ENCODE data around the gene SLC6A12.

SLC6A12 gene

GRCh38 chr12:185576-185955 lies 28.4 kb downstream of the SLC6A12 start:
- Histone ChIP-seq H3K27ac (ENCODE audit: low read depth, low read length) (no peak overlapping the region), H3K9ac (ENCODE audit: low read depth, low read length) (no peak overlapping the region), H3K36me3 (ENCODE audit: control insufficient read depth, insufficient read depth, low read length) (no peaks in the 10 kb centered on the region), H3K27me3 (ENCODE audit: control insufficient read depth, insufficient read depth, low read length) (peaks cover 17% of the 10 kb centered on the region), H3K4me3 (ENCODE audit: low read depth, low read length) (no peak overlapping the region), H3K4me1 (ENCODE audit: control insufficient read depth, insufficient read depth, low read length) (no peaks in the 10 kb centered on the region), H3K9me3 (ENCODE audit: control insufficient read depth, insufficient read depth, low read length) (no peaks in the 10 kb centered on the region)

DNA sequence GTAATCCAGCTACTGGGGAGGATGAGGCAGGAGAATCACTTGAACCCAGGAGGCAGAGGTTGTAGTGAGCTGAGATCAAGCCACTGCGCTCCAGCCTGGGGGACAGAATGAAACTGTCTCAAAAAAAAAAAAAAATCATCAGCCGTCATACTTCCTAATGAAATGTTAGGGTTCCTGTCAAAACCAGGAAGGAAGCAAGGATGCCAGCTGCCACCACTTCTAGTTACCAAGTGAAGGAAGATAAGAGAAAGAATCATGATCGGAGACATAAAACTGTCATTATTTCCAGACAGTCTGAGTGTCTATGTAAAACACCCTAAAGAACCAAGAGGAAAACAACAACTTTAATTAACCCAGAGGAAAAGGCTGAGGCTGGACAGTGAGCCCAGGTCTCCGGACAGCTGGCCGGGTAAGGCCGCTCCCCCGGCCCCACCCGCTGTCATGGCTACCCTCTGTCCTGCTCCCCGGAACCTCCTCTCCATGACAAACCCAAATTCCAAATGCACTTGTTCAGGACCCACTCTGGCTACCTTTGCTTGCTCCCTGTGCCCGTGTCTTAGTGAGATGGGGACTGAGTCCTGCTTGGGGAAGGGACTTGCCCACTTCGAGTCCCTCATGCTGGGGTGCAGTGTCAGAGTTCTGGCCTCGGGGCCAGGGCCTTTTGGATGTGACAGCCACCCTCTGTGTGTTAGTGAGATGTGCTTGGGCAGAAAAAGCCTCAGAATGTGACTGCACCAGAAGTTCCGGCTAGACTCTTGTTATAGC lies 29.0 kb downstream of the SLC6A12 start:
- Histone ChIP-seq H3K9ac (ENCODE audit: low read depth, low read length) (no peak overlapping the region), H3K27ac (ENCODE audit: low read depth, low read length) (no peak overlapping the region), H3K4me1 (ENCODE audit: control insufficient read depth, insufficient read depth, low read length) (no peaks in the 10 kb centered on the region), H3K27me3 (ENCODE audit: control insufficient read depth, insufficient read depth, low read length) (peaks cover 12% of the 10 kb centered on the region), H3K9me3 (ENCODE audit: control insufficient read depth, insufficient read depth, low read length) (no peaks in the 10 kb centered on the region), H3K4me3 (ENCODE audit: low read depth, low read length) (no peak overlapping the region), H3K36me3 (ENCODE audit: control insufficient read depth, insufficient read depth, low read length) (no peaks in the 10 kb centered on the region)

DNA sequence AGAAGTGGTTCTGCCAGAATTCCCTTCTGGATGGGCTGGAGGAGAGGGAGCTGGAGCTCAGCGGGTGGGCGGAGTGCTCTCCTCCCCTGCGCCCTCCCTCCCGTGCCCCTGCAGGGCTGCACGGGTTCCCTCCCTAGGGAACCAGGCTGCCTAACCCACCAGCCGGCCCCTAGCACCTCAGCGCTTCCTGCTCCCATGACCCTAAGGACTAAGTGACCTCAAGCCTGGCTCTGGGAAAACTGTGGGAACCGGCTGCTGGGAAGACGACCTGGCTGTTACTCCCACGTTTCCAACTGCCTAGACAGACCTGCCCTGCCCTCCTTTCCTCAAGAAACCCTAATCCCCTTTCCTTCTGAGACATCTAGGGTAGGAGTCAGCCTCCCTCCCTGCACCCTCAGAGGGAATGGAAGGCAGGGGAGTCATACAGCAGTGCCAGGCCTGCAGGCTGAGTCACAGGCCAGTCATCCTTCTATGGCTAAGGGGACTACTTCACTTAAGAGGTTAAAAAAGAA lies 31.5 kb downstream of the SLC6A12 start:
- Histone ChIP-seq H3K27me3 (ENCODE audit: control insufficient read depth, insufficient read depth, low read length) (no peaks in the 10 kb centered on the region), H3K27ac (ENCODE audit: low read depth, low read length) (no peak overlapping the region), H3K9ac (ENCODE audit: low read depth, low read length) (no peak overlapping the region), H3K4me1 (ENCODE audit: control insufficient read depth, insufficient read depth, low read length) (peaks cover 8% of the 10 kb centered on the region; the same call in 1 of the 2 replicates), H3K4me3 (ENCODE audit: low read depth, low read length) (no peak overlapping the region), H3K36me3 (ENCODE audit: control insufficient read depth, insufficient read depth, low read length) (no peaks in the 10 kb centered on the region), H3K9me3 (ENCODE audit: control insufficient read depth, insufficient read depth, low read length) (no peaks in the 10 kb centered on the region)

GRCh38 chr12:181921-182320 lies 32.0 kb downstream of the SLC6A12 start:
- no peak overlapping the region for H3K4me3 ChIP-seq (ENCODE audit: low read depth, low read length)
- no peaks in the 10 kb centered on the region for H3K27me3 ChIP-seq (ENCODE audit: control insufficient read depth, insufficient read depth, low read length)
- peaks cover 8% of the 10 kb centered on the region; the same call in 1 of the 2 replicates for H3K4me1 ChIP-seq (ENCODE audit: control insufficient read depth, insufficient read depth, low read length)
- H3K9me3 ChIP-seq (ENCODE audit: control insufficient read depth, insufficient read depth, low read length): no peaks in the 10 kb centered on the region
- H3K36me3 ChIP-seq (ENCODE audit: control insufficient read depth, insufficient read depth, low read length): no peaks in the 10 kb centered on the region
- no peak overlapping the region for H3K27ac ChIP-seq (ENCODE audit: low read depth, low read length)
- no peak overlapping the region for H3K9ac ChIP-seq (ENCODE audit: low read depth, low read length)

GRCh38 chr12:180445-180844 lies 33.5 kb downstream of the SLC6A12 start:
- no peak overlapping the region for H3K4me3 ChIP-seq (ENCODE audit: low read depth, low read length)
- H3K27ac ChIP-seq (ENCODE audit: low read depth, low read length): no peak overlapping the region
- no peaks in the 10 kb centered on the region for H3K9me3 ChIP-seq (ENCODE audit: control insufficient read depth, insufficient read depth, low read length)
- H3K36me3 ChIP-seq (ENCODE audit: control insufficient read depth, insufficient read depth, low read length): no peaks in the 10 kb centered on the region
- H3K27me3 ChIP-seq (ENCODE audit: control insufficient read depth, insufficient read depth, low read length): no peaks in the 10 kb centered on the region
- no peak overlapping the region for H3K9ac ChIP-seq (ENCODE audit: low read depth, low read length)
- peaks cover 8% of the 10 kb centered on the region; the same call in 1 of the 2 replicates for H3K4me1 ChIP-seq (ENCODE audit: control insufficient read depth, insufficient read depth, low read length)

DNA sequence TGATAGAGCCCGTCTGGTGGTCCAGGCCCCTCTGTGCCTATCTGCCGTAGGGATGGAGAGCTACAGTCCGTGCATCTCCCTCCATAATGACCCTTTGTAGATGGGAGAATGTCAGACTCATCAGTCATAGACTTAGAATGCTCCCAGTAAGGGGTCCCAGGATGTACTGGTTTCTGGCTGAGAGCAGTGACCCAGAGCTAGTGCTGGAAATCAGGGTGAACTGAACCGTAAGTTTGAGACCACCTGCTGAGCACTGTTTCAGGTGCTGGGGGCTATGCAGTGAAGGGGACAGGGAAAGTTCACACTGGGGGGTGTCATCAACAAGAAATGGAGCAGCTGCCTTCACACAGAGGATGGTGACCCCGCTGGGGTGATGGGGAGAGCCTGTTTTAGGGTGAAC lies 34.1 kb downstream of the SLC6A12 start:
- no peak overlapping the region for H3K27ac ChIP-seq (ENCODE audit: low read depth, low read length)
- H3K9me3 ChIP-seq (ENCODE audit: control insufficient read depth, insufficient read depth, low read length): no peaks in the 10 kb centered on the region
- H3K4me3 ChIP-seq (ENCODE audit: low read depth, low read length): no peak overlapping the region
- H3K4me1 ChIP-seq (ENCODE audit: control insufficient read depth, insufficient read depth, low read length): peaks cover 8% of the 10 kb centered on the region; the same call in 1 of the 2 replicates
- H3K36me3 ChIP-seq (ENCODE audit: control insufficient read depth, insufficient read depth, low read length): no peaks in the 10 kb centered on the region
- H3K27me3 ChIP-seq (ENCODE audit: control insufficient read depth, insufficient read depth, low read length): no peaks in the 10 kb centered on the region
- H3K9ac ChIP-seq (ENCODE audit: low read depth, low read length): no peak overlapping the region

- Histone ChIP-seq H3K27me3 (ENCODE audit: control insufficient read depth, insufficient read depth, low read length) (no peaks in the 10 kb centered on the region), H3K9ac (ENCODE audit: low read depth, low read length) (no peak overlapping the region), H3K9me3 (ENCODE audit: control insufficient read depth, insufficient read depth, low read length) (no peaks in the 10 kb centered on the region), H3K4me1 (ENCODE audit: control insufficient read depth, insufficient read depth, low read length) (peaks cover 8% of the 10 kb centered on the region; the same call in 1 of the 2 replicates), H3K27ac (ENCODE audit: low read depth, low read length) (no peak overlapping the region), H3K36me3 (ENCODE audit: control insufficient read depth, insufficient read depth, low read length) (no peaks in the 10 kb centered on the region), H3K4me3 (ENCODE audit: low read depth, low read length) (no peak overlapping the region)
These were observed 34.6 kb downstream of the SLC6A12 start for GRCh38 chr12:179131-179884.

- no peak overlapping the region for H3K27ac ChIP-seq (ENCODE audit: low read depth, low read length)
These were observed 35.2 kb downstream of the SLC6A12 start for GRCh38 chr12:178829-179109.

GRCh38 chr12:177980-178828 lies 35.8 kb downstream of the SLC6A12 start:
- no peaks in the 10 kb centered on the region for H3K27me3 ChIP-seq (ENCODE audit: control insufficient read depth, insufficient read depth, low read length)
- H3K4me1 ChIP-seq (ENCODE audit: control insufficient read depth, insufficient read depth, low read length): peaks cover 8% of the 10 kb centered on the region; the same call in 1 of the 2 replicates
- H3K9me3 ChIP-seq (ENCODE audit: control insufficient read depth, insufficient read depth, low read length): no peaks in the 10 kb centered on the region
- H3K9ac ChIP-seq (ENCODE audit: low read depth, low read length): no peak overlapping the region
- H3K36me3 ChIP-seq (ENCODE audit: control insufficient read depth, insufficient read depth, low read length): no peaks in the 10 kb centered on the region
- H3K27ac ChIP-seq (ENCODE audit: low read depth, low read length): no peak overlapping the region
- H3K4me3 ChIP-seq (ENCODE audit: low read depth, low read length): no peak overlapping the region

More at GRCh38 chr12:178829-179109, 35.2 kb downstream of the SLC6A12 start:
- Histone ChIP-seq H3K4me1 (ENCODE audit: control insufficient read depth, insufficient read depth, low read length) (peaks cover 8% of the 10 kb centered on the region; the same call in 1 of the 2 replicates), H3K27me3 (ENCODE audit: control insufficient read depth, insufficient read depth, low read length) (no peaks in the 10 kb centered on the region), H3K4me3 (ENCODE audit: low read depth, low read length) (no peak overlapping the region), H3K36me3 (ENCODE audit: control insufficient read depth, insufficient read depth, low read length) (no peaks in the 10 kb centered on the region), H3K9me3 (ENCODE audit: control insufficient read depth, insufficient read depth, low read length) (no peaks in the 10 kb centered on the region), H3K9ac (ENCODE audit: low read depth, low read length) (no peak overlapping the region)

- Histone ChIP-seq H3K9ac (ENCODE audit: low read depth, low read length) (no peak overlapping the region), H3K27me3 (ENCODE audit: control insufficient read depth, insufficient read depth, low read length) (no peaks in the 10 kb centered on the region; the same call in 1 of the 2 replicates), H3K4me3 (ENCODE audit: low read depth, low read length) (no peak overlapping the region), H3K9me3 (ENCODE audit: control insufficient read depth, insufficient read depth, low read length) (no peaks in the 10 kb centered on the region), H3K27ac (ENCODE audit: low read depth, low read length) (no peak overlapping the region), H3K4me1 (ENCODE audit: control insufficient read depth, insufficient read depth, low read length) (peaks cover 8% of the 10 kb centered on the region; the same call in 1 of the 2 replicates), H3K36me3 (ENCODE audit: control insufficient read depth, insufficient read depth, low read length) (no peaks in the 10 kb centered on the region)
These were observed 36.5 kb downstream of the SLC6A12 start for GRCh38 chr12:177336-177979.

All from HUES48 (cell line).